CD4-positive, alpha-beta T cell (primary cell): Measurements from ENCODE around the gene NPNT. TPM values are rescaled to one million over a fixed set of nuclear protein-coding genes. Genes with fewer than 3 reads are reported as not detected.

Experiments
- ATAC-seq: fragments of 200-7000 bp; cut with Tn5 transposase; one replicate; pipeline ENCODE4 v1.10.0; 2022; ENCODE audit warnings: mild to moderate bottlenecking; ENCODE audit not compliant: poor library complexity
- CTCF ChIA-PET: fragments of 350-600 bp; sonication (Branson Sonifier 250); formaldehyde crosslinking; loops from one replicate; lab custom pipeline; 2021; ENCODE audit warnings: antibody characterized with exemption, inconsistent platforms; lab: Charles Lee
- POLR2A ChIA-PET: fragments of 350-600 bp; sonication (Branson Sonifier 250); formaldehyde crosslinking; loops from one replicate; lab custom pipeline; 2021; ENCODE audit warnings: antibody characterized with exemption, inconsistent platforms; lab: Charles Lee
- DNase-seq, 14 experiments: peaks; one replicate each; pipeline ENCODE4 v3.0.0-alpha.2; 2013 to 2020; ENCODE audit warnings: mixed read lengths in 2 of 14
- H3K27ac ChIP-seq, 2 donors: one replicate each; pipeline versions ENCODE4 v1.5.1 to v1.7.0; 2013; ENCODE audit warnings: low read length in 2 of 2, low read depth in 1 of 2, mild to moderate bottlenecking in 1 of 2
- H3K27me3 ChIP-seq, 2 experiments: 1 replicate in 1 of 2; 2 replicates in 1 of 2; pipeline versions ENCODE4 v1.6.1 to v1.7.0; 2013; ENCODE audit warnings: low read length in 2 of 2, control low read depth in 1 of 2, mild to moderate bottlenecking in 1 of 2, moderate library complexity in 1 of 2; ENCODE audit not compliant: insufficient read depth in 2 of 2, control insufficient read depth in 1 of 2
- H3K36me3 ChIP-seq: one replicate; pipeline ENCODE4 v1.6.1; 2013; ENCODE audit warnings: low read length, control low read depth; ENCODE audit not compliant: insufficient read depth
- H3K4me1 ChIP-seq: one replicate; pipeline ENCODE4 v1.6.1; 2013; ENCODE audit warnings: low read length, control low read depth; ENCODE audit not compliant: insufficient read depth
- H3K4me3 ChIP-seq: one replicate; pipeline ENCODE4 v1.5.1; 2013; ENCODE audit warnings: mild to moderate bottlenecking, low read length, moderate library complexity
- H3K9me3 ChIP-seq, 2 experiments: 1 replicate in 1 of 2; 2 replicates in 1 of 2; pipeline versions ENCODE4 v1.6.1 to v1.7.0; 2013; ENCODE audit warnings: low read length in 2 of 2, mild to moderate bottlenecking in 2 of 2, control low read depth in 1 of 2, moderate library complexity in 1 of 2; ENCODE audit not compliant: control insufficient read depth in 1 of 2, insufficient read depth in 1 of 2
- H3K27ac Mint-ChIP-seq: one replicate; pipeline ENCODE4 v1.8.0; 2020; ENCODE audit warnings: mixed read lengths
- H3K27me3 Mint-ChIP-seq: one replicate; pipeline ENCODE4 v1.8.0; 2021; ENCODE audit warnings: mixed read lengths
- H3K36me3 Mint-ChIP-seq: one replicate; pipeline ENCODE4 v1.8.0; 2021; ENCODE audit warnings: low read depth, mixed read lengths
- H3K4me1 Mint-ChIP-seq: one replicate; pipeline ENCODE4 v1.8.0; 2021; ENCODE audit warnings: low read depth, mixed read lengths
- H3K4me3 Mint-ChIP-seq: one replicate; pipeline ENCODE4 v1.8.0; 2020; ENCODE audit warnings: mild to moderate bottlenecking, mixed read lengths
- H3K9me3 Mint-ChIP-seq: one replicate; pipeline ENCODE4 v1.8.0; 2020; ENCODE audit warnings: mixed read lengths
- intact Hi-C, 2 experiments: fragments of 100-400 bp; cut with DNase I in 1 of 2; cut with micrococcal nuclease in 1 of 2; formaldehyde crosslinking; loops; one replicate each; pipeline versions ENCODE4 v1.15.1 to v1.9.0; 2023 to 2025; cut with DNase I, micrococcal nuclease
- total RNA-seq, 174 experiments: library from RNA in 2 of 174; stranded (reverse) in 2 of 174; gene quantifications; one replicate each; pipeline ENCODE4 v1.2.3 and lab custom pipeline; 2021 to 2026
- TF ChIP-seq, protein P1 (sequence below): fragments of 200-600 bp; IDR thresholded peaks from one replicate; pipeline ENCODE4 v1.8.0; 2022; ENCODE audit warnings: antibody characterized with exemption, mild to moderate bottlenecking

Gene NPNT
- total RNA-seq, 2 experiments from 2014 or later = not detected

DNA sequence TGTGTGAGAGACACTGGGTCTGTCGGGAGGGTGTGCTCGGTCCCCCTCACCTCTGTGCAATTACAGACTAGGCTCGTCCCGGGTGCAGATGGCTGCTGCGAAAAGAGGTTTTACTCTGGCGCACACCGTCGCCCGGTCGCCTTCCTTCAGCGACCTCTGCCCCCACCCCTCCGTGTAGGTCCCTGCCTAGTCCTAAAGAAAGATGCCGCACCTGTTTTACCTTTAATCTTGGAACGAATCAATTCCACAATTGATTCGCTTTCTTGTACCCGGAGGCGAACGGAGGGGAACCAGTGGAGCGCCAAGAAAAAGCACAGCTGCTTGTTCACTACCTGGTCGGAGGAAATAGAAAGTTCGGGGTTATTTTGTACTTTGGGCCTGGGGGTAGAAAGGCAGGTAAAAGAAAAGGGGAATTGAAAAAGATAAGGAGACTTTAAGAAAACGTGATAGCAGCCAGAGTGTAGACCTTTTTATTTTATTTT is 1.2 kb downstream of the NPNT start:
- peaks cover 82% of the 10 kb centered on the region for H3K27me3 Mint-ChIP-seq
- H3K36me3 ChIP-seq = no peaks in the 10 kb centered on the region
- no peaks in the 10 kb centered on the region for H3K4me1 Mint-ChIP-seq
- TF ChIP-seq, protein P1, sequence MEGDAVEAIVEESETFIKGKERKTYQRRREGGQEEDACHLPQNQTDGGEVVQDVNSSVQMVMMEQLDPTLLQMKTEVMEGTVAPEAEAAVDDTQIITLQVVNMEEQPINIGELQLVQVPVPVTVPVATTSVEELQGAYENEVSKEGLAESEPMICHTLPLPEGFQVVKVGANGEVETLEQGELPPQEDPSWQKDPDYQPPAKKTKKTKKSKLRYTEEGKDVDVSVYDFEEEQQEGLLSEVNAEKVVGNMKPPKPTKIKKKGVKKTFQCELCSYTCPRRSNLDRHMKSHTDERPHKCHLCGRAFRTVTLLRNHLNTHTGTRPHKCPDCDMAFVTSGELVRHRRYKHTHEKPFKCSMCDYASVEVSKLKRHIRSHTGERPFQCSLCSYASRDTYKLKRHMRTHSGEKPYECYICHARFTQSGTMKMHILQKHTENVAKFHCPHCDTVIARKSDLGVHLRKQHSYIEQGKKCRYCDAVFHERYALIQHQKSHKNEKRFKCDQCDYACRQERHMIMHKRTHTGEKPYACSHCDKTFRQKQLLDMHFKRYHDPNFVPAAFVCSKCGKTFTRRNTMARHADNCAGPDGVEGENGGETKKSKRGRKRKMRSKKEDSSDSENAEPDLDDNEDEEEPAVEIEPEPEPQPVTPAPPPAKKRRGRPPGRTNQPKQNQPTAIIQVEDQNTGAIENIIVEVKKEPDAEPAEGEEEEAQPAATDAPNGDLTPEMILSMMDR = no peak
- ATAC-seq = no peak
- no peak for DNase-seq
- H3K27ac Mint-ChIP-seq = no peak overlapping the region
- no peaks in the 10 kb centered on the region for H3K9me3 Mint-ChIP-seq
- intact Hi-C loops = no loop called here
- ChIA-PET CTCF (no interaction called here), POLR2A (no interaction called here)
- H3K27ac ChIP-seq = no peak overlapping the region
- H3K36me3 Mint-ChIP-seq = no peaks in the 10 kb centered on the region
- peaks cover 0 to 11% of the 10 kb centered on the region in 2 experiments for H3K9me3 ChIP-seq
- H3K4me1 ChIP-seq = no peaks in the 10 kb centered on the region
- no peak overlapping the region for H3K4me3 Mint-ChIP-seq
- H3K27me3 ChIP-seq = peaks cover 28 to 68% of the 10 kb centered on the region in 2 experiments
- H3K4me3 ChIP-seq = no peak overlapping the region

DNA sequence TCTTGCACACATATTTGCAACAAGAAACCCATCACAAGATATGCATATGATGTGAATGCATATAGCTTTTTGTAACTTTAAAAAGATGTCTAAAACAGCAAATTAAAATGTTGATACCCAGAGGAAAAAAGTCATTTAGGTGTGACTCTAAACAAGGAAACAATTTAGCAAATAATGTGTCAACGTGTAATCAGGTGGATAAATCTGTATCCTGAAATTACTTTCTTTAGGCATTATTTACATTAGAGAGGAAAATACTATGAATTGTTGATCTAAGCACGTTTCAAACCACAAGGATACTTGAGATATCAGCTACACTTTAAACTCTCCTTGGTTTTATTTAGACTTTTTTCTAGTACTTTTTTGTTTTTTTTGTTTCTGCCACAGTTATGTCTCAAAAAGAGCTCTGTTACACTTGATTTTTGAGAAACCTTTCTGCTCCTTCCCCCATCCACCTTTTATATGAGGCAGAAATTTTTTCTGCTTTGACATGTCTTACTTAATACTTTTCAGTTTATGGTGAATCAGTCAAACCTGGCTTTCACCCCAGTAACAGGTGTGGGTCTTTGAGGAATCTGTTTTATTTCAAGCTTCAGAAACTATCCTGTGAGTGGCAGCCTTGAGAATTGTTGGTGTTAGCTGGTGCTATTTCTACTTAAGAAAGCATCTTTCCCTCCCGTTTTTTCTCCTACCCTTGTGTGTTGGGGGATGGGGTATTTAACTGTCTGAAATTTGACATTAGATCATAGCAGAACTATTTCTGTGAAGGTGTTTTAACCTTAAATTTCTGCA is 1.9 kb downstream of the NPNT start:
- TF ChIP-seq, protein P1 = no peak
- no peak overlapping the region for H3K4me3 ChIP-seq
- intact Hi-C loops = no loop called here
- H3K36me3 ChIP-seq = no peaks in the 10 kb centered on the region
- ATAC-seq (no peak), DNase-seq (no peak)
- Mint-ChIP-seq H3K36me3 (no peaks in the 10 kb centered on the region), H3K27ac (no peak overlapping the region), H3K27me3 (peaks cover 82% of the 10 kb centered on the region), H3K4me1 (no peaks in the 10 kb centered on the region), H3K4me3 (no peak overlapping the region), H3K9me3 (no peaks in the 10 kb centered on the region)
- POLR2A ChIA-PET = no interaction called here
- H3K27ac ChIP-seq = no peak overlapping the region
- peaks cover 0 to 11% of the 10 kb centered on the region in 2 experiments for H3K9me3 ChIP-seq
- H3K4me1 ChIP-seq = no peaks in the 10 kb centered on the region
- CTCF ChIA-PET = no interaction called here
- peaks cover 28 to 61% of the 10 kb centered on the region in 2 experiments for H3K27me3 ChIP-seq

DNA sequence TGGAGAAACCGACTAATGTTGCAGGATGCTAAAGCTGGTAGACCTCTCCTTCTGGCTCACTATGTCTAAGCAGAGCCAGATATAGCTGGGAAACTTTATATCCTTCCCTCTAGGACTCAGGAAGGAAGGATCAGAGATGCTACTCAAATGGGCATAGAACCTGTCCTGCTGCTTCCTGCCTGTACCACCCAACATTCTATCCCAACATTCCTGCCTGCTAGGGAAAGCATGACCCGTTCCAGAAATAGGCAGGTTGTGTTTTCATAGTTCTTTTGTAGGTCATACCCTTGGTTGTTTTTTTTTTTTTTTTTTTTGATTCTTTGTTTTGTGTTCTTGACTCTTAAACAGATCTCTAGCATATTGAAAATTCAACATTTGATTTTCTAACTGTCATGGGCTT is 5.3 kb downstream of the NPNT start:
- no peaks in the 10 kb centered on the region for H3K9me3 Mint-ChIP-seq
- peaks cover 74% of the 10 kb centered on the region for H3K27me3 Mint-ChIP-seq
- Histone ChIP-seq H3K36me3 (no peaks in the 10 kb centered on the region), H3K4me1 (no peaks in the 10 kb centered on the region), H3K27ac (no peak overlapping the region), H3K27me3 (peaks cover 20 to 38% of the 10 kb centered on the region in 2 experiments), H3K9me3 (peaks cover 0 to 11% of the 10 kb centered on the region in 2 experiments), H3K4me3 (no peak overlapping the region)
- intact Hi-C loops = no loop called here
- ChIA-PET POLR2A (no interaction called here), CTCF (no interaction called here)
- H3K36me3 Mint-ChIP-seq = no peaks in the 10 kb centered on the region
- TF ChIP-seq, protein P1 = no peak
- H3K4me3 Mint-ChIP-seq = no peak overlapping the region
- DNase-seq = no peak
- no peaks in the 10 kb centered on the region for H3K4me1 Mint-ChIP-seq
- no peak for ATAC-seq
- H3K27ac Mint-ChIP-seq = no peak overlapping the region
